ENCODE data around the gene ZNF195. TPM values are rescaled to one million over a fixed set of nuclear protein-coding genes. Genes with fewer than 3 reads are reported as not detected.

Gene ZNF195
- total and polyA plus RNA-seq, 10 of the 15 experiments (the other 5 are each of a cell fraction or from before 2014, with no cell fraction given), result 30.4 to 51.8 (median 37.8) TPM

DNA sequence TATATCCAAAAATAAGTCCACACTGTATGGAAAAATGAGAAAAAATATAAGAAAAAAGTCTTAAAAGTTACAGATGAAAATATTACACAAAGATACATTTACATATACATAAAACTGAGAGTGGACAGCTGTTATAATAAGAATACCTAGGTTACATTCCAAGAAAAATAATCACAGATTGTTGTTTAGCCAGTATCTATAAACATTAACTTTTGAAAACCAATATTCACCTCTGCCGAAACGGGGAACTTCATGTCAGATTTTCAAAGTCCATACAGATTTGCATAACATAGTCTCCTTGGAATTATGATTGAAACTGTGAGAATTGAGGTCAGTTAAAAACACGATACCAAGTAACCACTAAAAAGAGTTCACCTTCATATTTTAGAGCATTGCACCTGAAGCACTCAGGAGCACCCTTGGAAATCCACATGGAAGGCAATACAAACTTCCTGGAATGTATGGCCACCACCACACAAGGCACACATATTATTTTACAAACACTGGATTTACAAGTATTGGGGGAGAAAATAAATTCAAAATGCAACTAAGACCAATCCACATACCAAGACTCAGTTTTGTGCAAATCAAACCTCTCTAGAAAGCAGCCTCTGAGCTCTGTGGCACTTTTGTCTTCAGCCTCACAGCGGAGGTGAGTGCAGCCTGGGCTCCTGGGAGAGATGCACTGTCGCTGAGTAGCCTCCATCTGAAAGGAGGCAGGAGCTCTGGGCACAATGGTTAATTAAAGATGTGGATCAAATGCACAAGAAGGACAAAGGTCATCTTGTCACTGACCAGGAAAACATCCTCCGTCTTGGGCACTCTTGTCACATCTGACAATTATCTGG lies 34.4 kb downstream of the ZNF195 start:
- FAIRE-seq (no peak), ATAC-seq (no peak), DNase-seq (ENCODE audit: low read depth, low spot score) (no peak)
- Histone ChIP-seq H4K20me1 (ENCODE audit: control insufficient read depth, insufficient read depth) (no peaks in the 10 kb centered on the region), H3K79me2 (ENCODE audit: control insufficient read depth, insufficient read depth, low read length) (no peaks in the 10 kb centered on the region), H3K4me2 (ENCODE audit: control insufficient read depth, insufficient read depth) (no peak overlapping the region), H3K9me3 (replicated peaks; ENCODE audit: control insufficient read depth, insufficient read depth, low read length) (no peaks in the 10 kb centered on the region; the same call in 1 of the 3 replicates), H3K4me1 (ENCODE audit: control insufficient read depth, insufficient read depth, low read length) (no peaks in the 10 kb centered on the region), H3K9ac (ENCODE audit: control insufficient read depth, insufficient read depth, low read length) (no peak overlapping the region), H3K27ac (ENCODE audit: control insufficient read depth, insufficient read depth) (no peak overlapping the region), H3K36me3 (ENCODE audit: control insufficient read depth in 2 of 2, insufficient read depth in 2 of 2, low read length in 1 of 2) (no peaks in the 10 kb centered on the region), H2AFZ (ENCODE audit: control insufficient read depth, low read depth, low read length) (no peak overlapping the region), H3K4me3 (no peak overlapping the region), H3K27me3 (replicated peaks in 1 of 2; ENCODE audit: control insufficient read depth in 2 of 2, insufficient read depth in 2 of 2, low read length in 1 of 2) (no peaks in the 10 kb centered on the region)
- BruUV-seq (replicated peaks), result no TSS peak
- TF ChIP-seq NFXL1 (IDR thresholded peaks at IDR 0.05; ENCODE audit: borderline replicate concordance) (no peak), MEF2B (IDR thresholded peaks at IDR 0.05; ENCODE audit: partially characterized antibody, poor library complexity, severe bottlenecking) (no peak), MEF2A (IDR thresholded peaks at IDR 0.05; ENCODE audit: insufficient read depth, low read depth, low read length) (no peak), YBX1 (IDR thresholded peaks at IDR 0.05) (no peak), POLR2AphosphoS2 (IDR thresholded peaks at IDR 0.05; ENCODE audit: low read depth, low read length) (no peak), MYC (IDR thresholded peaks at IDR 0.05; ENCODE audit: insufficient read depth, insufficient read length, insufficient replicate concordance, low read length, severe bottlenecking) (no peak), ZNF24 (IDR thresholded peaks at IDR 0.05) (no peak)
- TF ChIP-seq, protein P1, sequence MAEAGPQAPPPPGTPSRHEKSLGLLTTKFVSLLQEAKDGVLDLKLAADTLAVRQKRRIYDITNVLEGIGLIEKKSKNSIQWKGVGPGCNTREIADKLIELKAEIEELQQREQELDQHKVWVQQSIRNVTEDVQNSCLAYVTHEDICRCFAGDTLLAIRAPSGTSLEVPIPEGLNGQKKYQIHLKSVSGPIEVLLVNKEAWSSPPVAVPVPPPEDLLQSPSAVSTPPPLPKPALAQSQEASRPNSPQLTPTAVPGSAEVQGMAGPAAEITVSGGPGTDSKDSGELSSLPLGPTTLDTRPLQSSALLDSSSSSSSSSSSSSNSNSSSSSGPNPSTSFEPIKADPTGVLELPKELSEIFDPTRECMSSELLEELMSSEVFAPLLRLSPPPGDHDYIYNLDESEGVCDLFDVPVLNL (IDR thresholded peaks at IDR 0.05; ENCODE audit: low read depth, low read length), result no peak
- ChIA-PET RAD21 (ENCODE audit: unreplicated experiment) (no interaction called here), SMC1A (ENCODE audit: uncharacterized antibody, unreplicated experiment) (interaction anchor here (1.1 kb wide), 1 partner anchor 64 kb away, joined by 3 read pairs; no protein-coding TSS in a partner anchor), POLR2A (no interaction called here), CTCF (interaction anchor here (1.0 to 1.6 kb wide), 2 partner anchors 63 to 73 kb away, joined by 3 to 12 read pairs; no protein-coding TSS in a partner anchor)
- in situ Hi-C loops (cut with MboI) (loop anchor here (10.0 kb wide), 1 partner anchor 60 kb away; no protein-coding TSS in a partner anchor), intact Hi-C loops (cut with micrococcal nuclease; ENCODE audit: unreplicated experiment) (loop anchor here (10.0 kb wide), 1 partner anchor 60 kb away; no protein-coding TSS in a partner anchor)
- 14% methylated on average over 6 of the region's 6 CpGs for WGBS (ENCODE audit: insufficient coverage, insufficient replicate concordance, low lambda C conversion rate, missing lambda C conversion rate)
